Measurements from ENCODE around the gene SCAF4. TPM values are rescaled to one million over a fixed set of nuclear protein-coding genes. Genes with fewer than 3 reads are reported as not detected.
A peak's percentile ranks its signal among the peaks of the same experiment; 100 is the strongest.

The SCAF4 gene
- total and polyA plus RNA-seq, 9 of the 15 experiments (the other 6 are each of a cell fraction or from before 2014, with no cell fraction given): 2.3 to 55.7 (median 17.2) TPM

- TF ChIP-seq, protein P1, sequence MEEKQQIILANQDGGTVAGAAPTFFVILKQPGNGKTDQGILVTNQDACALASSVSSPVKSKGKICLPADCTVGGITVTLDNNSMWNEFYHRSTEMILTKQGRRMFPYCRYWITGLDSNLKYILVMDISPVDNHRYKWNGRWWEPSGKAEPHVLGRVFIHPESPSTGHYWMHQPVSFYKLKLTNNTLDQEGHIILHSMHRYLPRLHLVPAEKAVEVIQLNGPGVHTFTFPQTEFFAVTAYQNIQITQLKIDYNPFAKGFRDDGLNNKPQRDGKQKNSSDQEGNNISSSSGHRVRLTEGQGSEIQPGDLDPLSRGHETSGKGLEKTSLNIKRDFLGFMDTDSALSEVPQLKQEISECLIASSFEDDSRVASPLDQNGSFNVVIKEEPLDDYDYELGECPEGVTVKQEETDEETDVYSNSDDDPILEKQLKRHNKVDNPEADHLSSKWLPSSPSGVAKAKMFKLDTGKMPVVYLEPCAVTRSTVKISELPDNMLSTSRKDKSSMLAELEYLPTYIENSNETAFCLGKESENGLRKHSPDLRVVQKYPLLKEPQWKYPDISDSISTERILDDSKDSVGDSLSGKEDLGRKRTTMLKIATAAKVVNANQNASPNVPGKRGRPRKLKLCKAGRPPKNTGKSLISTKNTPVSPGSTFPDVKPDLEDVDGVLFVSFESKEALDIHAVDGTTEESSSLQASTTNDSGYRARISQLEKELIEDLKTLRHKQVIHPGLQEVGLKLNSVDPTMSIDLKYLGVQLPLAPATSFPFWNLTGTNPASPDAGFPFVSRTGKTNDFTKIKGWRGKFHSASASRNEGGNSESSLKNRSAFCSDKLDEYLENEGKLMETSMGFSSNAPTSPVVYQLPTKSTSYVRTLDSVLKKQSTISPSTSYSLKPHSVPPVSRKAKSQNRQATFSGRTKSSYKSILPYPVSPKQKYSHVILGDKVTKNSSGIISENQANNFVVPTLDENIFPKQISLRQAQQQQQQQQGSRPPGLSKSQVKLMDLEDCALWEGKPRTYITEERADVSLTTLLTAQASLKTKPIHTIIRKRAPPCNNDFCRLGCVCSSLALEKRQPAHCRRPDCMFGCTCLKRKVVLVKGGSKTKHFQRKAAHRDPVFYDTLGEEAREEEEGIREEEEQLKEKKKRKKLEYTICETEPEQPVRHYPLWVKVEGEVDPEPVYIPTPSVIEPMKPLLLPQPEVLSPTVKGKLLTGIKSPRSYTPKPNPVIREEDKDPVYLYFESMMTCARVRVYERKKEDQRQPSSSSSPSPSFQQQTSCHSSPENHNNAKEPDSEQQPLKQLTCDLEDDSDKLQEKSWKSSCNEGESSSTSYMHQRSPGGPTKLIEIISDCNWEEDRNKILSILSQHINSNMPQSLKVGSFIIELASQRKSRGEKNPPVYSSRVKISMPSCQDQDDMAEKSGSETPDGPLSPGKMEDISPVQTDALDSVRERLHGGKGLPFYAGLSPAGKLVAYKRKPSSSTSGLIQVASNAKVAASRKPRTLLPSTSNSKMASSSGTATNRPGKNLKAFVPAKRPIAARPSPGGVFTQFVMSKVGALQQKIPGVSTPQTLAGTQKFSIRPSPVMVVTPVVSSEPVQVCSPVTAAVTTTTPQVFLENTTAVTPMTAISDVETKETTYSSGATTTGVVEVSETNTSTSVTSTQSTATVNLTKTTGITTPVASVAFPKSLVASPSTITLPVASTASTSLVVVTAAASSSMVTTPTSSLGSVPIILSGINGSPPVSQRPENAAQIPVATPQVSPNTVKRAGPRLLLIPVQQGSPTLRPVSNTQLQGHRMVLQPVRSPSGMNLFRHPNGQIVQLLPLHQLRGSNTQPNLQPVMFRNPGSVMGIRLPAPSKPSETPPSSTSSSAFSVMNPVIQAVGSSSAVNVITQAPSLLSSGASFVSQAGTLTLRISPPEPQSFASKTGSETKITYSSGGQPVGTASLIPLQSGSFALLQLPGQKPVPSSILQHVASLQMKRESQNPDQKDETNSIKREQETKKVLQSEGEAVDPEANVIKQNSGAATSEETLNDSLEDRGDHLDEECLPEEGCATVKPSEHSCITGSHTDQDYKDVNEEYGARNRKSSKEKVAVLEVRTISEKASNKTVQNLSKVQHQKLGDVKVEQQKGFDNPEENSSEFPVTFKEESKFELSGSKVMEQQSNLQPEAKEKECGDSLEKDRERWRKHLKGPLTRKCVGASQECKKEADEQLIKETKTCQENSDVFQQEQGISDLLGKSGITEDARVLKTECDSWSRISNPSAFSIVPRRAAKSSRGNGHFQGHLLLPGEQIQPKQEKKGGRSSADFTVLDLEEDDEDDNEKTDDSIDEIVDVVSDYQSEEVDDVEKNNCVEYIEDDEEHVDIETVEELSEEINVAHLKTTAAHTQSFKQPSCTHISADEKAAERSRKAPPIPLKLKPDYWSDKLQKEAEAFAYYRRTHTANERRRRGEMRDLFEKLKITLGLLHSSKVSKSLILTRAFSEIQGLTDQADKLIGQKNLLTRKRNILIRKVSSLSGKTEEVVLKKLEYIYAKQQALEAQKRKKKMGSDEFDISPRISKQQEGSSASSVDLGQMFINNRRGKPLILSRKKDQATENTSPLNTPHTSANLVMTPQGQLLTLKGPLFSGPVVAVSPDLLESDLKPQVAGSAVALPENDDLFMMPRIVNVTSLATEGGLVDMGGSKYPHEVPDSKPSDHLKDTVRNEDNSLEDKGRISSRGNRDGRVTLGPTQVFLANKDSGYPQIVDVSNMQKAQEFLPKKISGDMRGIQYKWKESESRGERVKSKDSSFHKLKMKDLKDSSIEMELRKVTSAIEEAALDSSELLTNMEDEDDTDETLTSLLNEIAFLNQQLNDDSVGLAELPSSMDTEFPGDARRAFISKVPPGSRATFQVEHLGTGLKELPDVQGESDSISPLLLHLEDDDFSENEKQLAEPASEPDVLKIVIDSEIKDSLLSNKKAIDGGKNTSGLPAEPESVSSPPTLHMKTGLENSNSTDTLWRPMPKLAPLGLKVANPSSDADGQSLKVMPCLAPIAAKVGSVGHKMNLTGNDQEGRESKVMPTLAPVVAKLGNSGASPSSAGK (IDR thresholded peaks at IDR 0.05): peak; percentile 84
- TF ChIP-seq ZNF197 (CRISPR knock-in tag; IDR thresholded peaks at IDR 0.05; ENCODE audit: low read depth) (no peak), SPI1 (IDR thresholded peaks at IDR 0.05; ENCODE audit: borderline replicate concordance, low read depth, low read length) (no peak), NBN (IDR thresholded peaks at IDR 0.05; ENCODE audit: low read depth) (no peak; the same call in none of the 2 replicates), TGIF2 (CRISPR knock-in tag; IDR thresholded peaks at IDR 0.05) (no peak), KHSRP (IDR thresholded peaks at IDR 0.05) (no peak), ZNF143 (CRISPR knock-in tag; IDR thresholded peaks at IDR 0.05) (peak; percentile 47; the same call in 1 of the 2 replicates), NR1H2 (CRISPR knock-in tag; IDR thresholded peaks at IDR 0.05) (0 out of 2 replicates have a peak, but pooled peaks have one; percentile 89), ELF2 (CRISPR knock-in tag; IDR thresholded peaks at IDR 0.05) (no peak)
- TF ChIP-seq, protein P2, sequence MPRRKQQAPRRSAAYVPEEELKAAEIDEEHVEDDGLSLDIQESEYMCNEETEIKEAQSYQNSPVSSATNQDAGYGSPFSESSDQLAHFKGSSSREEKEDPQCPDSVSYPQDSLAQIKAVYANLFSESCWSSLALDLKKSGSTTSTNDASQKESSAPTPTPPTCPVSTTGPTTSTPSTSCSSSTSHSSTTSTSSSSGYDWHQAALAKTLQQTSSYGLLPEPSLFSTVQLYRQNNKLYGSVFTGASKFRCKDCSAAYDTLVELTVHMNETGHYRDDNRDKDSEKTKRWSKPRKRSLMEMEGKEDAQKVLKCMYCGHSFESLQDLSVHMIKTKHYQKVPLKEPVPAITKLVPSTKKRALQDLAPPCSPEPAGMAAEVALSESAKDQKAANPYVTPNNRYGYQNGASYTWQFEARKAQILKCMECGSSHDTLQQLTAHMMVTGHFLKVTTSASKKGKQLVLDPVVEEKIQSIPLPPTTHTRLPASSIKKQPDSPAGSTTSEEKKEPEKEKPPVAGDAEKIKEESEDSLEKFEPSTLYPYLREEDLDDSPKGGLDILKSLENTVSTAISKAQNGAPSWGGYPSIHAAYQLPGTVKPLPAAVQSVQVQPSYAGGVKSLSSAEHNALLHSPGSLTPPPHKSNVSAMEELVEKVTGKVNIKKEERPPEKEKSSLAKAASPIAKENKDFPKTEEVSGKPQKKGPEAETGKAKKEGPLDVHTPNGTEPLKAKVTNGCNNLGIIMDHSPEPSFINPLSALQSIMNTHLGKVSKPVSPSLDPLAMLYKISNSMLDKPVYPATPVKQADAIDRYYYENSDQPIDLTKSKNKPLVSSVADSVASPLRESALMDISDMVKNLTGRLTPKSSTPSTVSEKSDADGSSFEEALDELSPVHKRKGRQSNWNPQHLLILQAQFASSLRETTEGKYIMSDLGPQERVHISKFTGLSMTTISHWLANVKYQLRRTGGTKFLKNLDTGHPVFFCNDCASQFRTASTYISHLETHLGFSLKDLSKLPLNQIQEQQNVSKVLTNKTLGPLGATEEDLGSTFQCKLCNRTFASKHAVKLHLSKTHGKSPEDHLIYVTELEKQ (CRISPR knock-in tag; IDR thresholded peaks at IDR 0.05): no peak
- TF ChIP-seq, protein P3, sequence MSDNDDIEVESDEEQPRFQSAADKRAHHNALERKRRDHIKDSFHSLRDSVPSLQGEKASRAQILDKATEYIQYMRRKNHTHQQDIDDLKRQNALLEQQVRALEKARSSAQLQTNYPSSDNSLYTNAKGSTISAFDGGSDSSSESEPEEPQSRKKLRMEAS (CRISPR knock-in tag; IDR thresholded peaks at IDR 0.05): peak; percentile 98
These were observed 72.2 kb downstream of the SCAF4 start, which contains the start of gene SOD1 (continued) for GRCh38 chr21:31659536-31660258.

Data from K562 (cell line).